Endothelial cell of umbilical vein (primary cell): ENCODE measurements around the gene ZFYVE21. TPM values are rescaled to one million over a fixed set of nuclear protein-coding genes. Genes with fewer than 3 reads are reported as not detected.

Experiments
- BruUV-seq: library from RNA; stranded (reverse); fragments of 400-500 nt; replicated peaks from 2 replicates; lab custom pipeline; 2021; lab: Mats Ljungman, UMichigan
- CTCF ChIA-PET: fragments of 300-600, 350-600 bp; sonication (Branson Sonifier 250); formaldehyde crosslinking; loops from one replicate; lab custom pipeline; 2021; ENCODE audit warnings: antibody characterized with exemption, inconsistent platforms; lab: Charles Lee
- POLR2A ChIA-PET: fragments of 300-600, 350-600 bp; sonication (Branson Sonifier 250); formaldehyde crosslinking; loops from one replicate; lab custom pipeline; 2021; ENCODE audit warnings: antibody characterized with exemption, inconsistent platforms; lab: Charles Lee
- DNase-seq: peaks from one replicate; pipeline ENCODE4 v3.0.0-alpha.2; 2011; ENCODE audit warnings: low read depth, low spot score
- FAIRE-seq: peaks from 2 replicates; lab custom pipeline; 2011; peaks lifted over from hg19 to GRCh38; lab: Jason Lieb, UNC
- H2AFZ ChIP-seq: 2 replicates; pipeline ENCODE4 v1.6.0; 2012; ENCODE audit warnings: low read depth, low read length, control low read depth, inconsistent platforms
- H3K27ac ChIP-seq: 2 replicates; pipeline ENCODE4 v1.5.1; 2011; ENCODE audit warnings: low read depth, mild to moderate bottlenecking, control low read depth, low read length, moderate library complexity; ENCODE audit not compliant: insufficient read depth
- H3K27me3 ChIP-seq, 2 experiments: 2 replicates each; pipeline versions ENCODE4 v1.6.0 to v1.6.1; 2011; ENCODE audit warnings: low read length in 2 of 2, mixed read lengths in 1 of 2; ENCODE audit not compliant: control insufficient read depth in 2 of 2, insufficient read depth in 2 of 2
- H3K36me3 ChIP-seq, 2 experiments: 2 replicates in 1 of 2; 3 replicates in 1 of 2; pipeline ENCODE4 v1.5.1; 2011; ENCODE audit warnings: low read length in 2 of 2, mild to moderate bottlenecking in 1 of 2, moderate library complexity in 1 of 2; ENCODE audit not compliant: control insufficient read depth in 2 of 2, insufficient read depth in 2 of 2; ENCODE audit errors: extremely low read depth in 1 of 2
- H3K4me1 ChIP-seq: 3 replicates; pipeline ENCODE4 v1.5.1; 2011; ENCODE audit warnings: mild to moderate bottlenecking, low read length; ENCODE audit not compliant: control insufficient read depth, insufficient read depth; ENCODE audit errors: extremely low read depth
- H3K4me2 ChIP-seq: 2 replicates; pipeline ENCODE4 v1.6.1; 2011; ENCODE audit warnings: low read length, control low read depth, mixed read lengths; ENCODE audit not compliant: insufficient read depth
- H3K4me3 ChIP-seq, 3 experiments: fragments of 200-600 bp in 1 of 3; sonication (generic), shearing (Covaris generic) in 1 of 3; replicated peaks in 1 of 3; 2 replicates each; pipeline ENCODE4 v1.5.1; 2011 to 2016; ENCODE audit warnings: control low read depth in 3 of 3, low read length in 3 of 3, mild to moderate bottlenecking in 2 of 3, inconsistent platforms in 1 of 3, low read depth in 1 of 3, moderate library complexity in 1 of 3; ENCODE audit not compliant: insufficient read depth in 1 of 3
- H3K79me2 ChIP-seq: 2 replicates; pipeline ENCODE4 v1.6.0; 2012; ENCODE audit warnings: low read length, inconsistent platforms; ENCODE audit not compliant: control insufficient read depth, insufficient read depth
- H3K9ac ChIP-seq: replicated peaks from 2 replicates; pipeline ENCODE3; 2011; ENCODE audit warnings: low read length, control low read depth; ENCODE audit not compliant: insufficient read depth; ENCODE audit errors: extremely low read depth
- H3K9me1 ChIP-seq: replicated peaks from 3 replicates; pipeline ENCODE4 v1.6.0; 2011; ENCODE audit warnings: mild to moderate bottlenecking, low read length; ENCODE audit not compliant: control insufficient read depth, insufficient read depth; ENCODE audit errors: extremely low read depth
- H3K9me3 ChIP-seq: replicated peaks from 2 replicates; pipeline ENCODE4 v1.5.1; 2012; ENCODE audit warnings: low read length, inconsistent platforms; ENCODE audit not compliant: control insufficient read depth, insufficient read depth
- H4K20me1 ChIP-seq: replicated peaks from 2 replicates; pipeline ENCODE3; 2011; ENCODE audit warnings: mild to moderate bottlenecking, low read length; ENCODE audit not compliant: control insufficient read depth, insufficient read depth; ENCODE audit errors: extremely low read depth
- EZH2 ChIP-seq: IDR thresholded peaks from 2 replicates; pipeline ENCODE4 v1.6.1; 2012; ENCODE audit warnings: borderline replicate concordance, low read depth, mild to moderate bottlenecking, moderate library complexity, low read length, inconsistent platforms; ENCODE audit not compliant: severe bottlenecking
- FOS ChIP-seq: IDR thresholded peaks from 2 replicates; pipeline ENCODE4 v1.6.1; 2011; ENCODE audit warnings: mild to moderate bottlenecking, low read length, moderate library complexity, borderline replicate concordance; ENCODE audit not compliant: insufficient read depth
- GATA2 ChIP-seq: IDR thresholded peaks from 2 replicates; pipeline ENCODE4 v1.7.0; 2011; ENCODE audit warnings: low read depth, mild to moderate bottlenecking, moderate library complexity, mixed read lengths, low read length; ENCODE audit not compliant: insufficient read length, insufficient read depth
- JUN ChIP-seq: IDR thresholded peaks from 2 replicates; pipeline ENCODE4 v1.6.1; 2011; ENCODE audit warnings: borderline replicate concordance, low read depth; ENCODE audit not compliant: insufficient read length, insufficient read depth
- MYC ChIP-seq: IDR thresholded peaks from one replicate; pipeline ENCODE4 v1.6.1; 2011; ENCODE audit warnings: mild to moderate bottlenecking, low read depth, low read length
- POLR2A ChIP-seq: IDR thresholded peaks from 2 replicates; pipeline ENCODE4 v1.6.1; 2012; ENCODE audit warnings: low read depth, mild to moderate bottlenecking, control low read depth, low read length
- POLR2AphosphoS5 ChIP-seq: IDR thresholded peaks from 2 replicates; pipeline ENCODE4 v1.6.1; 2012; ENCODE audit warnings: low read depth, mild to moderate bottlenecking, control low read depth, low read length, moderate library complexity; ENCODE audit not compliant: insufficient read depth
- dilution Hi-C: fragments of 300-500 bp; cut with MboI; formaldehyde crosslinking; loops from one replicate; pipeline ENCODE4 v1.15.0; 2019; ENCODE audit warnings: low sequenced_read_pairs; ENCODE audit not compliant: extremely low pct_ligation_motif_present
- intact Hi-C: fragments of 100-400 bp; cut with micrococcal nuclease; formaldehyde crosslinking; loops from one replicate; pipeline ENCODE4 v1.10.0; 2022
- polyA plus RNA-seq, 4 experiments: library from polyadenylated mRNA; depleted of rRNA in 3 of 4; stranded (reverse) in 3 of 4; unstranded in 1 of 4; fragments of >200 nt; gene quantifications; 2 replicates each; pipeline versions ENCODE4 v1.2.1 to v1.2.3, GENCODE V29; 2011 to 2012; ENCODE audit warnings: missing spikeins in 1 of 4
- total RNA-seq: library from RNA; stranded (reverse); gene quantifications from 2 replicates; pipeline ENCODE4 v1.2.3, GENCODE V29; 2021
- TF ChIP-seq, protein P1 (sequence below), 2 donors: IDR thresholded peaks; 1 replicate in 1 of 2; 2 replicates in 1 of 2; pipeline ENCODE4 v1.5.1; 2011; ENCODE audit warnings: low read length in 2 of 2, mild to moderate bottlenecking in 2 of 2, moderate library complexity in 2 of 2, control low read depth in 1 of 2, inconsistent platforms in 1 of 2, low read depth in 1 of 2; ENCODE audit not compliant: insufficient read depth in 1 of 2; ENCODE audit errors: extremely low read depth in 1 of 2
- TF ChIP-seq, protein P2 (sequence below): IDR thresholded peaks from 2 replicates; pipeline ENCODE4 v1.6.1; 2011; ENCODE audit not compliant: insufficient read depth, insufficient read length

The ZFYVE21 gene
- total and polyA plus RNA-seq, 2 donors (not counting 3 experiments of a cell fraction or from before 2014, with no cell fraction given) = 54.5 to 98.3 TPM

DNA sequence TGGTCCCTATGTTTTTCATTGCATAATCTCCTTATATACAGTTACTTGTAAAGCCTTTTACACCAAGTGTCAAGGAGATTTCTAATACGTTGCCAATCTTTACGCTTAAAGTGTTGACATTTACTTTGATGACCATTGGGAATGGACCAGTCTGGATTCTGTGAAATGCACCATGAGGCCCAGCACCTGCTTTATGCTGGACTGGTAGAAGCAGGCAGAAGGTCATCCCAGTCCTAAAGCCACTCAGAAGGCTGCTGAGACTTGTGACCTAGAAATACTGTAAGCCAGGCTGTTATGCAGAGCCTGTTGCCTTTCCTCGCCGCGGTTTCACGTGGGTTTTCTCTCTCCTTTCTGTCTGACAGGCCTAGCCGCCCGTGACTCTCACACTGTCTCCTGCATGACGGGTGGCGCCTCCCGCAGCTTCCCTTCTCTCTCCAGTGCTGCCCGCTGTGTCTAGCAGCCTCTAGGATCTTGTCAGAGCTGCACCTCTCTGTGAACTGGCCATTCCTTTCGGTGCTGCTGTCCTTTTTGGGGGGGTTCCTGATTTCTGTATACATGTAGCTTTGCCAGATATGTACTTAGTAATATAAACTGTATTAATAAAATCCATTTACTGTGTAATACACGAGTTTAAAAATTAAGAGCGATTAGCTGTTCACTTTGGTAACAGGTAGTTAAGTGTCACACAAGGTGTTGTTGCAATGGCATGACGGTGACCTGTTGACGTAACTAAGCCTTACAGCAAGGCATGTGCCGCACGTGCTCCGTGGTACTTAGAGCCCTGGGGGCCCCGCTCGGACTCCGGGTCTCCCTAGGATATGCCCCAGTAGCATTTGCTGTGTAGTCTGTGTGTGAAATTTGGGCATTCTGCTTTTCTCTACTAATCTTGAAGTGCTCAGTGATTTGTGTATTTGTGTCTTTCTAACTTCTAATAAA is 30.1 kb upstream of the ZFYVE21 start:
- DNase-seq = no peak
- Histone ChIP-seq H3K36me3 (peaks cover 18 to 31% of the 10 kb centered on the region in 2 experiments), H3K9ac (no peak overlapping the region), H3K4me2 (no peak overlapping the region), H3K4me1 (no peaks in the 10 kb centered on the region), H3K9me1 (no peaks in the 10 kb centered on the region), H3K4me3 (no peak overlapping the region), H3K9me3 (no peaks in the 10 kb centered on the region), H3K27ac (no peak overlapping the region), H3K79me2 (peaks cover 13% of the 10 kb centered on the region), H3K27me3 (no peaks in the 10 kb centered on the region), H4K20me1 (peaks cover 3% of the 10 kb centered on the region), H2AFZ (no peak overlapping the region)
- intact Hi-C loops (no loop called here), dilution Hi-C loops (no loop called here)
- TF ChIP-seq GATA2 = no peak
- TF ChIP-seq, protein P1, sequence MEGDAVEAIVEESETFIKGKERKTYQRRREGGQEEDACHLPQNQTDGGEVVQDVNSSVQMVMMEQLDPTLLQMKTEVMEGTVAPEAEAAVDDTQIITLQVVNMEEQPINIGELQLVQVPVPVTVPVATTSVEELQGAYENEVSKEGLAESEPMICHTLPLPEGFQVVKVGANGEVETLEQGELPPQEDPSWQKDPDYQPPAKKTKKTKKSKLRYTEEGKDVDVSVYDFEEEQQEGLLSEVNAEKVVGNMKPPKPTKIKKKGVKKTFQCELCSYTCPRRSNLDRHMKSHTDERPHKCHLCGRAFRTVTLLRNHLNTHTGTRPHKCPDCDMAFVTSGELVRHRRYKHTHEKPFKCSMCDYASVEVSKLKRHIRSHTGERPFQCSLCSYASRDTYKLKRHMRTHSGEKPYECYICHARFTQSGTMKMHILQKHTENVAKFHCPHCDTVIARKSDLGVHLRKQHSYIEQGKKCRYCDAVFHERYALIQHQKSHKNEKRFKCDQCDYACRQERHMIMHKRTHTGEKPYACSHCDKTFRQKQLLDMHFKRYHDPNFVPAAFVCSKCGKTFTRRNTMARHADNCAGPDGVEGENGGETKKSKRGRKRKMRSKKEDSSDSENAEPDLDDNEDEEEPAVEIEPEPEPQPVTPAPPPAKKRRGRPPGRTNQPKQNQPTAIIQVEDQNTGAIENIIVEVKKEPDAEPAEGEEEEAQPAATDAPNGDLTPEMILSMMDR (IDR thresholded peaks at IDR 0.05; ENCODE audit: extremely low read depth in 1 of 2, insufficient read depth in 1 of 2, low read depth in 1 of 2, low read length in 2 of 2) = no peak
- TF ChIP-seq MYC = no peak
- no peak for TF ChIP-seq POLR2AphosphoS5
- TF ChIP-seq, protein P2, sequence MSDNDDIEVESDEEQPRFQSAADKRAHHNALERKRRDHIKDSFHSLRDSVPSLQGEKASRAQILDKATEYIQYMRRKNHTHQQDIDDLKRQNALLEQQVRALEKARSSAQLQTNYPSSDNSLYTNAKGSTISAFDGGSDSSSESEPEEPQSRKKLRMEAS = no peak
- TF ChIP-seq EZH2 = no peak
- TF ChIP-seq JUN = no peak
- TF ChIP-seq POLR2A = no peak
- no peak for TF ChIP-seq FOS
- ChIA-PET POLR2A (no interaction called here), CTCF (no interaction called here)
- no TSS peak for BruUV-seq
- FAIRE-seq = no peak
